ENCODE measurements around the gene MDM2. TPM values are rescaled to one million over a fixed set of nuclear protein-coding genes. Genes with fewer than 3 reads are reported as not detected.

Gene MDM2
- total and polyA plus RNA-seq, 2 donors (not counting 3 experiments of a cell fraction or from before 2014, with no cell fraction given) = 16.7 to 270 TPM

DNA sequence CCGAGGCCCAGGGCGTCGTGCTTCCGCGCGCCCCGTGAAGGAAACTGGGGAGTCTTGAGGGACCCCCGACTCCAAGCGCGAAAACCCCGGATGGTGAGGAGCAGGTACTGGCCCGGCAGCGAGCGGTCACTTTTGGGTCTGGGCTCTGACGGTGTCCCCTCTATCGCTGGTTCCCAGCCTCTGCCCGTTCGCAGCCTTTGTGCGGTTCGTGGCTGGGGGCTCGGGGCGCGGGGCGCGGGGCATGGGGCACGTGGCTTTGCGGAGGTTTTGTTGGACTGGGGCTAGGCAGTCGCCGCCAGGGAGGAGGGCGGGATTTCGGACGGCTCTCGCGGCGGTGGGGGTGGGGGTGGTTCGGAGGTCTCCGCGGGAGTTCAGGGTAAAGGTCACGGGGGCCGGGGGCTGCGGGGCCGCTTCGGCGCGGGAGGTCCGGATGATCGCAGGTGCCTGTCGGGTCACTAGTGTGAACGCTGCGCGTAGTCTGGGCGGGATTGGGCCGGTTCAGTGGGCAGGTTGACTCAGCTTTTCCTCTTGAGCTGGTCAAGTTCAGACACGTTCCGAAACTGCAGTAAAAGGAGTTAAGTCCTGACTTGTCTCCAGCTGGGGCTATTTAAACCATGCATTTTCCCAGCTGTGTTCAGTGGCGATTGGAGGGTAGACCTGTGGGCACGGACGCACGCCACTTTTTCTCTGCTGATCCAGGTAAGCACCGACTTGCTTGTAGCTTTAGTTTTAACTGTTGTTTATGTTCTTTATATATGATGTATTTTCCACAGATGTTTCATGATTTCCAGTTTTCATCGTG lies 612 bp downstream of the MDM2 start:
- Histone ChIP-seq H3K4me1 (ENCODE audit: control insufficient read depth, extremely low read depth, insufficient read depth, low read length) (peaks cover 5% of the 10 kb centered on the region), H3K27ac (ENCODE audit: insufficient read depth, low read depth, low read length) (peak overlapping the region; percentile 82), H3K4me3 (replicated peaks in 1 of 3; ENCODE audit: insufficient read depth in 1 of 3, low read depth in 1 of 3, low read length in 3 of 3) (peak overlapping the region; percentile 57 to 82 (median 68)), H3K4me2 (ENCODE audit: insufficient read depth, low read length) (peak overlapping the region; percentile 65), H3K9ac (replicated peaks; ENCODE audit: extremely low read depth, insufficient read depth, low read length) (peak overlapping the region; percentile 95), H3K9me3 (replicated peaks; ENCODE audit: control insufficient read depth, insufficient read depth, low read length) (no peaks in the 10 kb centered on the region), H3K9me1 (replicated peaks; ENCODE audit: control insufficient read depth, extremely low read depth, insufficient read depth, low read length) (no peaks in the 10 kb centered on the region), H3K36me3 (ENCODE audit: control insufficient read depth in 2 of 2, extremely low read depth in 1 of 2, insufficient read depth in 2 of 2, low read length in 2 of 2) (peaks cover 0 to 16% of the 10 kb centered on the region in 2 experiments), H4K20me1 (replicated peaks; ENCODE audit: control insufficient read depth, extremely low read depth, insufficient read depth, low read length) (peaks cover 14% of the 10 kb centered on the region), H3K79me2 (ENCODE audit: control insufficient read depth, insufficient read depth, low read length) (peaks cover 51% of the 10 kb centered on the region), H2AFZ (ENCODE audit: low read depth, low read length) (peak overlapping the region; percentile 54), H3K27me3 (ENCODE audit: control insufficient read depth in 2 of 2, insufficient read depth in 2 of 2, low read length in 2 of 2) (no peaks in the 10 kb centered on the region)
- ChIA-PET CTCF (interaction anchor here (0.9 to 3.0 kb wide), 14 partner anchors 8 to 243 kb away, joined by 3 to 35 read pairs (median 4); partner anchors contain the start of gene SLC35E3), POLR2A (interaction anchor here (1.0 to 3.0 kb wide), 6 partner anchors 10 to 63 kb away, joined by 3 to 21 read pairs (median 6); partner anchors contain the start of gene SLC35E3)
- FAIRE-seq (peak; percentile 83), DNase-seq (ENCODE audit: low read depth, low spot score) (peak; percentile 92)
- dilution Hi-C loops (cut with MboI; ENCODE audit: extremely low pct_ligation_motif_present, low sequenced_read_pairs) = no loop called here
- TF ChIP-seq POLR2A (IDR thresholded peaks at IDR 0.05; ENCODE audit: low read depth, low read length) (peak; percentile 100), EZH2 (IDR thresholded peaks at IDR 0.05; ENCODE audit: borderline replicate concordance, low read depth, low read length, severe bottlenecking) (no peak), GATA2 (IDR thresholded peaks at IDR 0.05; ENCODE audit: insufficient read depth, insufficient read length, low read depth, low read length) (no peak), FOS (IDR thresholded peaks at IDR 0.05; ENCODE audit: borderline replicate concordance, insufficient read depth, low read length) (peak; percentile 76), POLR2AphosphoS5 (IDR thresholded peaks at IDR 0.05; ENCODE audit: insufficient read depth, low read depth, low read length) (peak; percentile 99), JUN (IDR thresholded peaks at IDR 0.05; ENCODE audit: borderline replicate concordance, insufficient read depth, insufficient read length, low read depth) (peak; percentile 35), MYC (IDR thresholded peaks at IDR 0.05; ENCODE audit: low read depth, low read length) (peak; percentile 25), CTCF (IDR thresholded peaks at IDR 0.05; ENCODE audit: extremely low read depth in 1 of 2, insufficient read depth in 1 of 2, low read depth in 1 of 2, low read length in 2 of 2) (no peak)
- TF ChIP-seq, protein P1, sequence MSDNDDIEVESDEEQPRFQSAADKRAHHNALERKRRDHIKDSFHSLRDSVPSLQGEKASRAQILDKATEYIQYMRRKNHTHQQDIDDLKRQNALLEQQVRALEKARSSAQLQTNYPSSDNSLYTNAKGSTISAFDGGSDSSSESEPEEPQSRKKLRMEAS (IDR thresholded peaks at IDR 0.05; ENCODE audit: insufficient read depth, insufficient read length) = peak; percentile 6
- BruUV-seq (replicated peaks) = TSS peak; percentile 76
- intact Hi-C loops (cut with micrococcal nuclease) = loop anchor here (1.0 to 10.0 kb wide), 8 partner anchors 14 to 584 kb away; partner anchors contain the start of genes IL26, MDM1, RAP1B and SLC35E3
